NCI-H2171 treated with DMSO at 0.1 percent for 48 hours (cell line): ENCODE measurements around the gene KRT6B.
"Not testable (repeated sequence)": the region's sequence is repeated elsewhere in the genome, so short reads cannot be mapped to it uniquely, and the experiment has no call there.

Source experiments
- DNase-seq: peaks from one replicate; lab custom pipeline; 2025; lab: John Stamatoyannopoulos, UW

KRT6B gene

GRCh38 chr12:52469853-52470252 lies 17.9 kb upstream of the KRT6B start:
- DNase-seq: no peak

GRCh38 chr12:52464897-52465296 lies 13.0 kb upstream of the KRT6B start:
- no peak for DNase-seq

GRCh38 chr12:52461693-52462092 lies 9.7 kb upstream of the KRT6B start:
- no peak for DNase-seq

- DNase-seq: no peak
These were observed 6.9 kb upstream of the KRT6B start for GRCh38 chr12:52458861-52459260.

GRCh38 chr12:52455821-52456220 lies 3.9 kb upstream of the KRT6B start:
- no peak for DNase-seq

GRCh38 chr12:52454411-52455201 lies 2.7 kb upstream of the KRT6B start:
- DNase-seq: no peak

GRCh38 chr12:52448228-52448627 lies 3.7 kb downstream of the KRT6B start:
- DNase-seq: no peak

GRCh38 chr12:52447196-52447595 lies 4.8 kb downstream of the KRT6B start:
- not testable (repeated sequence) for DNase-seq

DNA sequence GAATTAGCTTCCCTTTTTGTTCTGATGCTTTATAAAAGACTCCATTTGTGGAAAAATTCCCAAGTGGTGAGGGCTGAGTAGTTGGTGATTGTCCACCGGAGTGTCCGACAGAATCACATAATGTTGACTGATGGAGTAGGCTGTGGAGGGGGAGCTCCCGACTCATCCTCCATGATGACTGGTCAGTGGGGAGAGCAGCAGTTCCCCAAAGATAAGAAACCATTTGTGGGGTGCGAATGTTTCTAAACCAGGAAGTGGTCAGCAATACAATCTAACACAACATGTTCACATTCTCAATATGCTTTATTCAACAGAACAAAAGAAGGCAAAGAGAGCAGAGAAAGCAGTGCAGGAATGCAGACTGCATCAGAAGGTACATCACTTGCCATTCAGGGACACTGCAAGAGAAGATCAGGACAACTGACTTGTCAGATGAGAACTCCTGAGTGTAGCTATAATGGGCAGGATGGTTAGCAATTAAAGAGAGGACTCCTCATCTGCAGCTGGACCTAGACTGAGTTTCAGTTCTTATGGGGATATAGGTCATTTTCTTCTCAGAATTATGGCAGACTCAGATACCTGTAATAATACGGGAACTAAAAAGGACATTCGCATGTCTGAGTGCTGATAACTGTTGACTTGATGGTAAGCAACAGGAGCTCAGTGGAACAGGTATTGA lies 5.4 kb downstream of the KRT6B start:
- DNase-seq: no peak

- no peak for DNase-seq
These were observed 6.1 kb downstream of the KRT6B start for GRCh38 chr12:52445876-52446275.

- no peak for DNase-seq
These were observed 7.0 kb downstream of the KRT6B start for GRCh38 chr12:52444647-52445595.

GRCh38 chr12:52443966-52444365 lies 8.0 kb downstream of the KRT6B start:
- no peak for DNase-seq

GRCh38 chr12:52442600-52443061 lies 9.3 kb downstream of the KRT6B start:
- no peak for DNase-seq

DNA sequence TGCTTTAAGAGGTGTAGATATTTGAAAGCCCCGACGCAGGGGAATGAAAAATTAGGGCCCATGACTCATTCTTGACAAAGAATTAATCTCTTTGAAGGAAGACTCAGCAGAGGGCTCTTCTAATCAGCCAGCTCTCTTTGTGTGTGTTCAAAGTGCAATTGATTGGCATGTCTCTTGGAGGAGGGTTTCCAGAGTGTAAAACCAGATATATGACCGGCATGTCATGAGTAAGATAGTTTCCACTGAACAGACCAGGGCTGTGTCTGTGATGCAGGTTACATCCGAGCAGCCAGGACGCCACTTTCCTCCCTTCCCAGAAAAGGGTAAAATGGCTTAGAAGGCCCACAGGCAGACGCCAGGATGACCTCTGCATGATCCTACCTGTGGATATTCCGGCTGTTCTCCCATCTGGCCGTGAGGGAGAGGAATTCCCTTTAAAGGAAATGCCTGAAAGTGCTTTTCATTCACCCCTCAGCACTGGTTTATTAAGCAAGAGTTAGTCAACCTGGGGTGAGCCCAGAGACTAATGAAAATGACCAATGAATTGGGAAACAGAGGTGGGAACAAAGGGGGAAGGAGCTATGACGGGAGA lies 10.5 kb downstream of the KRT6B start:
- peak; percentile 5 for DNase-seq

- DNase-seq: no peak
These were observed 11.1 kb downstream of the KRT6B start for GRCh38 chr12:52440821-52441319.

DNA sequence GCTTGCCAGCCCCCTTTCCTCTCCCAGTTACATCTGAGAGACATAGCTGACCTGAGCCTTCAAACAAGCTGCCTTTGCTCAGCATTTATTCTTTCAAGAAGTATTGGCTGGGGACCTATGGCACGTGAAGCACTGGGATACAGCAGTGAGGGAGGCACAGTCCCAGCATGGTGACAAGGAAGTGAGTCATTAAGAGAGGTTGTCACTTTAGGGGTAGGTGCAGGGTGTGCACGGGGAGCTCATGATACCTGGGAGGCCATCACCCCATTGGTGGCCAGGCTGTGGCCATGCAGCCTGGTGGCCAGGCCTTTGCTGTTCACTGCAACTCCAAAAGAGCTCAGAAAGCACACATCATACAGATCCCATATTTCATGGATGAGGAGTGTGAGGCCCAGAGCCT lies 12.1 kb downstream of the KRT6B start:
- no peak for DNase-seq

DNA sequence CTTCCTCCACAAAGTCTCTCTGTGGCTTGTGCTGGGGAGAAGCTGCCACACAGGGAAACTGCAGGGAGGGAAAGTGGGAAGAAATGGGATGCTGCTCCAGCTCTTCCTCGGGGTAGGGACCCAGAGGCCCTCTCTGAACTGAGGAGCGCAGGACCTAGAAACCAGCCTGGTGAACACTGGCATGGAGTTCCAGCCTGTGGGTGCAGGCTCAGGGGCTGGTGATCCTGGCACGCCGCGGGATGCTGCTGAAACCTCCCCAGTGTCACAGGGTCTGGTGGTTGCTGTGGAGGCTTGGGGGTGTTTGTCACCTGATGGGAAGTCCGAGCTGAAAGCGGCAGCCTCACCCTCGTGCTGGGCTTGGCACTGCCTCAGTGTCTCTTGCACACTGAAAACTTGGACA lies 12.5 kb downstream of the KRT6B start:
- no peak for DNase-seq

- no peak for DNase-seq
These were observed 13.3 kb downstream of the KRT6B start for GRCh38 chr12:52438305-52439301.

DNA sequence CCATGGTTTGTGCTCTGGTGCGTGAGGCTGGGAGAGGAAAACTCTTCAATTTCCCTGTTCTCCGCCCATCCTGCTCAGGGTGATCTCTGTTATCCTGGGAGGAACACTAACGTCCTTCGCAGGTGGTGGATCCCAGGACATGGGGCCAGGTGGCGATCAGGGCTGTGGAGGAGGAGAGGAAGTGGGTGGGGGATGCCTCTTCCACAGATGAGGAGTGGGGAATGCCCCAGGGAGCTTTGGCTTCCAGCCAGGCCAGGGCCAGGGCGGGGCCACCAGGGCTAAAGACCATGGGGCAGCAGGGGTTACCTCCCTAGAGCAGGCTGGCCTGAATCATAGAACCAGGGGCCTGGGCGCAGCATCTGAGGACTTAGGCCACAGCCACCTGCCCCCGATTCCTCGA lies 14.4 kb downstream of the KRT6B start:
- DNase-seq: no peak

DNA sequence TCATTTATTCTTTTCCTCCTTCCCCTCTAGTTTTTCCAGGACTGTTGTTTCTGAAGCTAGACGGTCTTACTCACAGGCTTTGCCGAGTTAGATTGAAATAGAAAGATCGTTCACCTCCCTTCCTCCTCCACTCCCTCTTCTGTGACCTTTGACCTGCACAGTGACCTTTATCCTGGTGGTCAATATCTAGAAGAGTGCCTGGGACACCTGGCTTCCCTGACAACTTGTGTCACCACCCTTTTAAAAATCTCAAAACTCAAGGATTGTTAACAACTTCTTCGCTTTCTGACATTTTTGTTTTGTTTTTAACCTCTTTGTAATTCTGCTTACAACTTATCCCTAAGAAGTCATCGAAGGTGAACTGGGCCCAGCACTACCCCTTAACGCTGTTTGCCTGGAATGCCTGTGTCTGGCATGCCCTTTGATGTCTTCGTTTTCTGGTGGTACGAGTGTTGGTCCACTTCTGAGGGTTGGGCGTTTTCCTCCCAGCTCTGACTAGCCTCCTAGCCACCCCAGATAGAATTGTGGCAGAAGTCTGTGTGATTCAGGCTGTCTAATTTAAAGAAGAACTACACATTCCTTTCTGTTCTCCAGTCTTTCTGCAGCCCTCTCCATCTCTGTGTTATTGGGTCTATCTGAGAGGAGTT lies 15.0 kb downstream of the KRT6B start:
- DNase-seq: no peak
